ENCODE measurements around the gene TBKBP1.

TBKBP1 gene

DNA sequence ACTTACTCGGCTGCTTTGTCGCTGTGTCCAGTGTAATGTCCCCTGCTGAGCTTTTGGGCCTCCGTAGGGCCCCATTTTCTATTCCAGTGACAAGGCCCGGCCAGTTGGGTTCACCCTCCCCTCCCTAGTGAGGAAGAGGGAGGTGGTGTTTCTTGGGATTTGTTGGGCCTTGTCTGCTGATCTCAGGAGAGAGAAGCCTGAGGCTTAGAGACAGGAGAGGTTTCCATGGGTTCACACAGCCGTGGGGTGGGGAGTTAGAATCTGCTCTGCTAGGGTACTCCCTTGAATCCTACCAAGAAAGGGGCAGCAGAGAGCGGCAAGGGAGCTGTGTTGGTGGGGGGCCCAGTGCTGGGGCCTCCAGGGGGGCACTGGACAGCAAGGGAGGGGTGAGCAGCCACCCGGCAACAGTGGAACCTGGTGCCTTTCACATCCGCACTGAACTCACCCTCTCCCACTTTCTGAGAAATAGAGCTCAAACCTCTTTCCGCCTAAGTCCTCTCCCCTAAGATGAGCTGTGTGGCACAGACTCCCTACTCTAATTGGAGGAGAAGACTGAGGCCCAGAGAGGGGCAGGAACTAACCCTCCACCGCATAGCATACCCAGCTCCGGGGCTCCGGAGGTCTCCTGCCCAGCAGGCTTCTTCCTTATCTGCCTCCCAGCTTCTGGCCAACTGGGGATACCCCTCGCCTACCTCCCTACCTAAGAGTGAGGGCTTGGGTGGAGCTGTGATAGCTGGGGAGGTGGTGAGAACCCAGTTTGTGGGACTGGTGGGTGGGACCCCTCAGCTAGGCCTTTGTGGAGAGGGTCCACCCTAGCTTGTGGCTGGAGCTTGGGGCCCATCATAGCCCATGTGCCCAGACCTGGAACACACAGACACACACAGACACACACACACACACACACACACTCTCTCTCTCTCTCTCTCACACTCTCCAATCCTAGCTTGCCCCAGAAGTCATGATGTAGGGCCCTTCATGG lies 6.8 kb downstream of the TBKBP1 start:
- POLR2A ChIA-PET, result no interaction called here
- TF ChIP-seq, protein P1, sequence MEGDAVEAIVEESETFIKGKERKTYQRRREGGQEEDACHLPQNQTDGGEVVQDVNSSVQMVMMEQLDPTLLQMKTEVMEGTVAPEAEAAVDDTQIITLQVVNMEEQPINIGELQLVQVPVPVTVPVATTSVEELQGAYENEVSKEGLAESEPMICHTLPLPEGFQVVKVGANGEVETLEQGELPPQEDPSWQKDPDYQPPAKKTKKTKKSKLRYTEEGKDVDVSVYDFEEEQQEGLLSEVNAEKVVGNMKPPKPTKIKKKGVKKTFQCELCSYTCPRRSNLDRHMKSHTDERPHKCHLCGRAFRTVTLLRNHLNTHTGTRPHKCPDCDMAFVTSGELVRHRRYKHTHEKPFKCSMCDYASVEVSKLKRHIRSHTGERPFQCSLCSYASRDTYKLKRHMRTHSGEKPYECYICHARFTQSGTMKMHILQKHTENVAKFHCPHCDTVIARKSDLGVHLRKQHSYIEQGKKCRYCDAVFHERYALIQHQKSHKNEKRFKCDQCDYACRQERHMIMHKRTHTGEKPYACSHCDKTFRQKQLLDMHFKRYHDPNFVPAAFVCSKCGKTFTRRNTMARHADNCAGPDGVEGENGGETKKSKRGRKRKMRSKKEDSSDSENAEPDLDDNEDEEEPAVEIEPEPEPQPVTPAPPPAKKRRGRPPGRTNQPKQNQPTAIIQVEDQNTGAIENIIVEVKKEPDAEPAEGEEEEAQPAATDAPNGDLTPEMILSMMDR (IDR thresholded peaks at IDR 0.05; ENCODE audit: insufficient read depth, low read length, missing control alignments), result no peak
- no peak for DNase-seq (ENCODE audit: low read depth, low spot score)
- CTCF ChIA-PET, result interaction anchor here (0.6 to 6.4 kb wide), 11 partner anchors 9 to 189 kb away, joined by 3 to 104 read pairs (median 3); no protein-coding TSS in a partner anchor
- no peak overlapping the region for H3K4me3 ChIP-seq (ENCODE audit: low read depth, low read length)

DNA sequence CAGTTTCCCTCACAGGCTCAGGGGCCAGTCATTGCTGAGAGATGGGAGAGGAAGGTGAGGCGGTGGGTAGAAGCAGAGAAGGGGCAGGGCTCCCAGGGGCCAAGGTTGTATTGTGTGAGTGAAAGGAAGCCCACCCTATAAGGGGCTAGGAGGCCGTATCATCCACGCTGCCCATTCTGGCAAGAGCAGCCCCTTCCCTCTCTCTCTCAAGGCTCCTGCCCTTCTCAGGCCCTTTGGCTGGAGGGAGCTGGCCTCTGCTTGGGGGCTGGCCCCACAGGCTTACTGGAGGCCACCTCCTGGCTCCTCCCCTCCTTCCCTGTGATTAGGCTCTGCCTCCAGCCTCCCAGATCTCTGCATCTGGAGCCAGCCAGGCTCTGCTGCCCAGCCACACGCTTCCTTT lies 7.6 kb downstream of the TBKBP1 start:
- no peak overlapping the region for H3K4me3 ChIP-seq (ENCODE audit: low read depth, low read length)
- ChIA-PET CTCF (interaction anchor here (1.3 to 6.4 kb wide), 5 partner anchors 8 to 101 kb away, joined by 5 to 104 read pairs (median 27); no protein-coding TSS in a partner anchor), POLR2A (no interaction called here)
- TF ChIP-seq, protein P1 (IDR thresholded peaks at IDR 0.05; ENCODE audit: insufficient read depth, low read length, missing control alignments), result no peak
- no peak for DNase-seq (ENCODE audit: low read depth, low spot score)

DNA sequence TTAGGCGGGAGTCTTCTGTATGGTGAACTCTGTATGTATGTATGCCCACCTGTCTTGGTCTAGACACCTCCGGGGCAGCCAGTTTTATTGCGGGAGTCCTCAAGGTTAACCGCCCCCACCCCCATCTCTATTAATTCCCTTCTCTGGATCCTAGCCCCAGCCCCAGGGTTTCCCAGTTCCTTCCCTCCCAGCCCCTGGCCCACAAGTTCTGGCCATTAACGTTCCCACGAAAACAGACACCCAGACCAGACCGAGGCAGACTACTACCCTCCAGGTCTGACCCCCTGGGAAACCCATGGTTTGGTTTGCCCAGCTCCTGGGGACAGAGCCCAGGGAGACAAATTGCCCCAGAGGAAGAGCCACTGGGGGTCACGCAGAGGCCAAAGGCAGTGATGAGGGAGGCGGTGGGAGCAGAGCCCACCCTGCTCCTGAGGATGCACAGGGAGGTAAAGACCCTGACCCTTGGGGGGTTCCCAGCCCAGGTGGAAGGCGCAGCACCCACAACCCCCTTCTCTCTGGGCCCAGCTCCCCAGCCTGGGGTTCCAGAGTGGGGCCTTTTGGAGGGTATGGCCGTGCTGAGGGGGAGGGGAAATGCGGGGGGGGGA lies 8.5 kb downstream of the TBKBP1 start:
- TF ChIP-seq, protein P1 (IDR thresholded peaks at IDR 0.05; ENCODE audit: insufficient read depth, low read length, missing control alignments), result no peak
- no peak overlapping the region for H3K4me3 ChIP-seq (ENCODE audit: low read depth, low read length)
- ChIA-PET CTCF (interaction anchor here (6.4 kb wide), 1 partner anchor 15 kb away, joined by 62 read pairs; no protein-coding TSS in a partner anchor), POLR2A (no interaction called here)
- DNase-seq (ENCODE audit: low read depth, low spot score), result no peak

DNA sequence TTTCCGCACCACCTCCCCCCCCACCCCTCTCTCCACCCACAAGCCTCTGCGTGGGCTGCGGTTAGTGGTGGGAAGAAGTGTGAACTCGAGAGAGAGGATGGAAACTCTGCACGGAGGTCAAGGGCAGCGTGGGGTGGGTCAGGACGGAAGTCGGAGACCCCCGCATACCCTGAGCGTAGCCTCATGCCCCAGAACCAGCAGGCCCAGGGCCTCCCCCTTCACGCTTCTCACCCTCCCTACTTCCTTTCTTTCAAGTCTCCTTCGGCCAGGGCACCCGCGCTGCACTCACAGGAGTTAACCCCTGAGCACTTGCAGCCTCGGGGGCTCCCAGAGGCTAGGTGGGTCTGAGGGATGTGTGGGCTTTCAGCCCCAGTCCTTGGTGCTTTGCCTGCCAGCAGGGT lies 9.2 kb downstream of the TBKBP1 start:
- ChIA-PET CTCF (no interaction called here), POLR2A (no interaction called here)
- no peak overlapping the region for H3K4me3 ChIP-seq (ENCODE audit: low read depth, low read length)
- TF ChIP-seq, protein P1 (IDR thresholded peaks at IDR 0.05; ENCODE audit: insufficient read depth, low read length, missing control alignments), result no peak
- DNase-seq (ENCODE audit: low read depth, low spot score), result no peak

DNA sequence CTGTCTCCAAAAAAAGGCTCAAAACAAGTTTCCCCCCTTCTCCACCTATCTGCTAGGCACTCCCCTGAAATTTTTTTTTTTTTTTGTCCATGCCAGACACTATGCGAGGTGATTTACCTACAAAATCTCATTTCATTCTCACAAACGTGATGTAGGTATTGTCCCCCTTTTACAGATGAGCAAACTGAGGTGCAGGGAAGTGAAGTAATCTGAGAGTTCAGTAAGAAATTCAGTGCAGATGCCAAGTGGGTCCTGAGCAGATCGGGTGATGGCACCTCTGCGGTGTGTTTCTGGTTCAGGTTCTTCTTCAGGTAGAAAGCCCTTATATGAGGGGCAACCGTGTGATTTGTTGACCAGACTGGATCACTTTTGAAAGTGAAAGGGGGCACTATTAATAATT lies 9.7 kb downstream of the TBKBP1 start:
- CTCF ChIA-PET, result interaction anchor here (1.3 kb wide), 1 partner anchor 8 kb away, joined by 7 read pairs; the partner anchor contains the start of gene TBKBP1
- POLR2A ChIA-PET, result no interaction called here
- H3K4me3 ChIP-seq (ENCODE audit: low read depth, low read length), result no peak overlapping the region
- TF ChIP-seq, protein P1 (IDR thresholded peaks at IDR 0.05; ENCODE audit: insufficient read depth, low read length, missing control alignments), result no peak
- no peak for DNase-seq (ENCODE audit: low read depth, low spot score)

DNA sequence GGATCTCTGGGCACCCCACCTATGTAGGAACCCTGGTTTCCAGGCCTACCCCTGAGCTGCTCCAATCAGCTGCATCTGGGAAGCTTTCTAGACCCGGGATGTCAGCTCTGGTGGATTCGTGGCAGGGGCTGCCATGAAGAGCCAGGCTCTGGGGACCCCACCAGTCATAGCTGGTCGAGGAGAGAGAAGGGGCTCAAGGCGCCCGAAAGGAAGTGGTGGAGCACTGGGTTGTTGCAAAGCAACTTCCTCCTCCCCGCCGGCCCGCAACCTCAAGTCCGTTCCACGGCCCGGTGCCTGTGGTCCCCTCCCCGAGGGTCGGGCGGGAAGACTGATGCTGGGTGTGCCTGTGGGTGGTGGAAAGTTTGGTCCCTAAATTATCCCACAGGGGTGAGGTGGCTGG lies 10.2 kb downstream of the TBKBP1 start:
- no peak for DNase-seq (ENCODE audit: low read depth, low spot score)
- CTCF ChIA-PET, result interaction anchor here (1.0 to 1.3 kb wide), 2 partner anchors 9 to 11 kb away, joined by 3 to 7 read pairs; partner anchors contain the start of gene TBKBP1
- TF ChIP-seq, protein P1 (IDR thresholded peaks at IDR 0.05; ENCODE audit: insufficient read depth, low read length, missing control alignments), result no peak
- POLR2A ChIA-PET, result no interaction called here
- H3K4me3 ChIP-seq (ENCODE audit: low read depth, low read length), result no peak overlapping the region

Measured in AG04449 (cell line).